ENCODE results near the gene ARFGAP3. TPM values are rescaled to one million over a fixed set of nuclear protein-coding genes. Genes with fewer than 3 reads are reported as not detected.
"Not testable (repeated sequence)": the region's sequence is repeated elsewhere in the genome, so short reads cannot be mapped to it uniquely, and the experiment has no call there.

ARFGAP3 gene
- total RNA-seq, 4 donors from 2014 or later, result 28.2 to 43.8 (median 36.0) TPM

- Histone ChIP-seq H3K27me3 (no peaks in the 10 kb centered on the region), H3K4me3 (no peak overlapping the region), H3K9me3 (no peaks in the 10 kb centered on the region), H3K27ac (no peak overlapping the region), H3K4me1 (no peaks in the 10 kb centered on the region), H3K36me3 (no peaks in the 10 kb centered on the region)
- no peak for DNase-seq
- in situ Hi-C loops (cut with MboI; ENCODE audit: low sequenced_read_pairs in 4 of 4), result no loop called here
- ATAC-seq, result no peak
- intact Hi-C loops (cut with DNase I; ENCODE audit: low total_unique reads), result no loop called here
- no peak for TF ChIP-seq POLR2A (IDR thresholded peaks at IDR 0.05)
- TF ChIP-seq, protein P1, sequence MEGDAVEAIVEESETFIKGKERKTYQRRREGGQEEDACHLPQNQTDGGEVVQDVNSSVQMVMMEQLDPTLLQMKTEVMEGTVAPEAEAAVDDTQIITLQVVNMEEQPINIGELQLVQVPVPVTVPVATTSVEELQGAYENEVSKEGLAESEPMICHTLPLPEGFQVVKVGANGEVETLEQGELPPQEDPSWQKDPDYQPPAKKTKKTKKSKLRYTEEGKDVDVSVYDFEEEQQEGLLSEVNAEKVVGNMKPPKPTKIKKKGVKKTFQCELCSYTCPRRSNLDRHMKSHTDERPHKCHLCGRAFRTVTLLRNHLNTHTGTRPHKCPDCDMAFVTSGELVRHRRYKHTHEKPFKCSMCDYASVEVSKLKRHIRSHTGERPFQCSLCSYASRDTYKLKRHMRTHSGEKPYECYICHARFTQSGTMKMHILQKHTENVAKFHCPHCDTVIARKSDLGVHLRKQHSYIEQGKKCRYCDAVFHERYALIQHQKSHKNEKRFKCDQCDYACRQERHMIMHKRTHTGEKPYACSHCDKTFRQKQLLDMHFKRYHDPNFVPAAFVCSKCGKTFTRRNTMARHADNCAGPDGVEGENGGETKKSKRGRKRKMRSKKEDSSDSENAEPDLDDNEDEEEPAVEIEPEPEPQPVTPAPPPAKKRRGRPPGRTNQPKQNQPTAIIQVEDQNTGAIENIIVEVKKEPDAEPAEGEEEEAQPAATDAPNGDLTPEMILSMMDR (IDR thresholded peaks at IDR 0.05 in 4 of 5, conservative IDR thresholded peaks at IDR 0.05 in 1 of 5), result no peak
Measured at GRCh38 chr22:42763965-42764480, 93.0 kb downstream of the ARFGAP3 start.

DNA sequence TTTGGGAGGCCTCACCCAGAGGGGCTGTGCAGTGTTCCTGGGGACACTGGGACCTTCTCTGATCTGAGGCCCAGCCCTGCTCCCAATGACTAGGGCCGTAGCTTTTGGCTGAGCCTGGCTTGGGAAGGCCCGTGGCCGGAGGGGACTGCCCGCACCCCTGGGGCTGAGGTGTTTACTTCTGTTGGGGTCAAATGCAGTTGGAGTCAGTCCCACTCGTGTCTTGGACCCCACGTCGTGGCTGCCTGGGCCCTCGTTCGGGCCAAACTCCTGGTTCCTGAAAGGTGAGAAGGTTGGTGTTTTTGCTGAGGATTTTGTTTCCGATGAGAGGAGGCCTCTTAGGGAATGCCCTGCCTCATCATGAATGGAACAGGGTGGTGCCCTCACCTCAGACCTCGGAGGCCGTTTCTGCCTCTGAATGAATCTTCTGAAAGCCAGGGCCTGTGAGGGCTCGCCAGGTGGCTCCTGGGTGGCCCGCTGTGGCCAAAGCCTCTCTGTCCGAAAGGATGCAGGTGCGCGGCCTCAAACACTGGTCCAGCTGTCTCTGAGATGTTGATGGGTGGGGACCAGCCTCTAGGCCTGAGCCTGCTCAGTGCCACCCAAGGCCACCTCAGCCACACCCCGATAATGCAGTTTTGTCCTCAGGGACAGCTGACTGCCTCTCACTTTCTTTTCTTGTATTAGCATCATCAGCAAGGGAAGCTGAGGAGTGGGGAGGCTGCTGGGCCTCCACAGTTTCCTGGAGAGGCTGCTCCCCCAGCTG is 96.1 kb downstream of the ARFGAP3 start:
- no peaks in the 10 kb centered on the region for H3K9me3 ChIP-seq
- no peaks in the 10 kb centered on the region for H3K36me3 ChIP-seq
- no peak overlapping the region for H3K4me3 ChIP-seq
- no peak overlapping the region for H3K27ac ChIP-seq
- TF ChIP-seq, protein P1 (IDR thresholded peaks at IDR 0.05 in 4 of 5, conservative IDR thresholded peaks at IDR 0.05 in 1 of 5), result no peak
- no peak for TF ChIP-seq POLR2A (IDR thresholded peaks at IDR 0.05)
- DNase-seq (no peak), ATAC-seq (no peak)
- in situ Hi-C loops (cut with MboI; ENCODE audit: low sequenced_read_pairs in 4 of 4), result no loop called here
- no peaks in the 10 kb centered on the region for H3K4me1 ChIP-seq
- no peaks in the 10 kb centered on the region for H3K27me3 ChIP-seq
- intact Hi-C loops (cut with DNase I; ENCODE audit: low total_unique reads), result no loop called here

- no peak overlapping the region for H3K27ac ChIP-seq
- ATAC-seq, result no peak
Measured at GRCh38 chr22:42758931-42759629, 98.0 kb downstream of the ARFGAP3 start.

DNA sequence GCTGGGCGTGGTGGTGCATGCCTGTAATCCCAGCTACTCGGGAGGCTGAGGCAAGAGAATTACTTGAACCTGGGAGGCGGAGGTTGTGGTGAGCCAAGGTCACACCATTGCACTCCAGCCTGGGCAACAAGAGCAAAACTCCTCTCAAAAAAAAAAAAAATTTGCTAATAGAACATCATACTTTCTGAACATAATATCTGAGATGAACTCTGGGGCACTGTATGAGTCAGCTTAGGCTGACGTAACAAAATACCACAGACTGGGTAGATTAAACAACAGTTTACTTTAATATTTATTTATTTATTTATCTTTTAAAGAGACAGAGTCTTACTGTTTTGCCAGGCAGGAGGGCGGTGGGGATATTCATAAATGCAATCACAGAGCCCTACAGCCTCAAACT is 101.5 kb downstream of the ARFGAP3 start:
- H3K9me3 ChIP-seq; H3K27ac ChIP-seq; H3K27me3 ChIP-seq; H3K36me3 ChIP-seq; DNase-seq; H3K4me3 ChIP-seq; in situ Hi-C loops (cut with MboI; ENCODE audit: low sequenced_read_pairs in 4 of 4): not testable (repeated sequence)
- H3K4me1 ChIP-seq, result peaks cover 3 to 11% of the 10 kb centered on the region in 2 donors
- intact Hi-C loops (cut with DNase I; ENCODE audit: low total_unique reads), result loop anchor here (10.0 kb wide), 1 partner anchor 1291 kb away; the partner anchor contains the start of genes ACO2 and PHF5A
- peak in 1 of 2 donors; percentile 42 for ATAC-seq

More at GRCh38 chr22:42758931-42759629, 98.0 kb downstream of the ARFGAP3 start:
- H3K9me3 ChIP-seq, result no peaks in the 10 kb centered on the region
- no peak for DNase-seq
- no peak for TF ChIP-seq POLR2A (IDR thresholded peaks at IDR 0.05)
- TF ChIP-seq, protein P1 (IDR thresholded peaks at IDR 0.05 in 4 of 5, conservative IDR thresholded peaks at IDR 0.05 in 1 of 5), result no peak
- H3K4me3 ChIP-seq, result no peak overlapping the region
- no peaks in the 10 kb centered on the region for H3K36me3 ChIP-seq
- no peaks in the 10 kb centered on the region for H3K27me3 ChIP-seq
- intact Hi-C loops (cut with DNase I; ENCODE audit: low total_unique reads) (loop anchor here (10.0 kb wide), 1 partner anchor 1294 kb away; the partner anchor contains the start of genes ACO2 and PHF5A), in situ Hi-C loops (cut with MboI; ENCODE audit: low sequenced_read_pairs in 4 of 4) (no loop called here)
- no peaks in the 10 kb centered on the region for H3K4me1 ChIP-seq

- ATAC-seq, result not testable (repeated sequence)
Measured at GRCh38 chr22:42755121-42755520, 102.0 kb downstream of the ARFGAP3 start.

More at GRCh38 chr22:42755121-42755520, 102.0 kb downstream of the ARFGAP3 start:
- H3K27ac ChIP-seq; DNase-seq; H3K4me3 ChIP-seq; H3K9me3 ChIP-seq; in situ Hi-C loops (cut with MboI; ENCODE audit: low sequenced_read_pairs in 4 of 4); H3K36me3 ChIP-seq; H3K27me3 ChIP-seq: not testable (repeated sequence)
- intact Hi-C loops (cut with DNase I; ENCODE audit: low total_unique reads), result loop anchor here (10.0 kb wide), 1 partner anchor 1290 kb away; the partner anchor contains the start of genes ACO2 and PHF5A
- peaks cover 3 to 11% of the 10 kb centered on the region in 2 donors for H3K4me1 ChIP-seq
